T-helper 2 cell treated with Interferon-gamma antibody and Interleukin-4, amounts not matched to agents 100 ng/mL and 5 ng/mL, for 36 hours (primary cell): ENCODE results near the gene STX2. TPM values are rescaled to one million over a fixed set of nuclear protein-coding genes. Genes with fewer than 3 reads are reported as not detected.
"Not testable (repeated sequence)": the region's sequence is repeated elsewhere in the genome, so short reads cannot be mapped to it uniquely, and the experiment has no call there.

Experiments used
- intact Hi-C: fragments of 100-400 bp; cut with micrococcal nuclease; formaldehyde crosslinking; loops from one replicate; pipeline ENCODE4 v1.15.1; 2023
- total RNA-seq: library from RNA; stranded (reverse); gene quantifications from 2 replicates; pipeline ENCODE4 v1.2.3, GENCODE V29; 2022

Gene STX2
- total RNA-seq: 22.0 and 24.1 TPM in 2 replicates

DNA sequence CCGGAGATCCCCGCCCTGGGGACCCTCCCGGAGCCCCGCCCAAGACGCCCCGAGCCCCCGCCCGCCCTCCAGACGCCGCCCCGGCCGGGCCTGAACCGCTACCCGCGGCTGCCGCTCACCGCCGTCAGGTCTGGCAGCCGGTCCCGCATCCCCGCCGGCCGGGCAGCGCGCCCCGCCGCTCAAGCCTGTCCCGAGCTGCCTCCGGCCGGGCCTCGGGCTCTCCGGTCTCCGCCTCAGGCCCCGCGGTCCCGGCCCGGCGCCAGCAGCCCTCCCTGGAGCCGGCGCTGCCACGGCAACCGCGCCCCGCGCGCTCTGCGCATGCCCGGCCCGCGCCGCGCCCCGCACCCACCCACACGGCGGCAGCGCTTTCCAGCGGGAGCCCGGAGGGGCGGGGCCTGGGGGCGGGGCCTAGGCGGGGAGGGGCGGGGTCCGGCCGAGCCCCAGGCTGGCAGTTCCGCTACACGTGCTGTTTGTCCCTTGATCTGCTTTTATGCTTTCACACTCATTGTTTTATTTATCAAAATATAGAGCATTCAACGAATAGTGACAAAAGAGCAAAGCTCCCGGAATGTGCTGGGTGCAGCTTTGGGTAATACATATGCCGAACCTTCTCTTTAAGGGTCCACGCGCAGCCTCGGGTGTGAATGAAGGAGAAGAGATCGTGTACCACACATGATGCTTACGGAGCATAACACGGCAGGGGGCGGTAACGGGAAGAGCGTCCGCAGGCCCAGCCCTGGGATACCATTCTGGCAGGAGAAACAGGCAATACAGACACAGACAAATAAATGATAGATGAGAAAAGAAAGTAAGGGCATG, at the start of gene STX2:
STX2 (minus strand) TSS at position 300 of the 819 bp plus-strand sequence; CDS start at position 149, 151 bp downstream.
- intact Hi-C loops: loop anchor here (1.0 to 2.0 kb wide), 3 partner anchors 20 to 42 kb away; partner anchors contain the start of gene RAN

DNA sequence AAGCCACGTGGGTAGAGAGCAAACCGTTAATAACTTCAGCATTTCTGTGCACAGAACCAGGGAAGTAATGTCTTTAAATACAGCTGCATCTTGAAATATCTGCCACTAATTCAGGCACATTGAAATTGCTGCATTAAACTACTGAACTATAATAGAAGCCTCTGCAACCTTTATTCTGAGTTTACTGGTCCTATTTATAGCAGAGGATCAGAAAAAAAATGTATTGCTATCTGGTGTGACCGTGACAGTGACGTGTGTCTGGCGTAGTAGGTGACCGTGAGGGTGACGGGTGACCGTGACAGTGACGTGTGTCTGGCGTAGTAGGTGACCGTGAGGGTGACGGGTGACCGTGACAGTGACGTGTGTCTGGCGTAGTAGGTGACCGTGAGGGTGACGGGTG, 48.1 kb upstream of the STX2 start:
- intact Hi-C loops: not testable (repeated sequence)

DNA sequence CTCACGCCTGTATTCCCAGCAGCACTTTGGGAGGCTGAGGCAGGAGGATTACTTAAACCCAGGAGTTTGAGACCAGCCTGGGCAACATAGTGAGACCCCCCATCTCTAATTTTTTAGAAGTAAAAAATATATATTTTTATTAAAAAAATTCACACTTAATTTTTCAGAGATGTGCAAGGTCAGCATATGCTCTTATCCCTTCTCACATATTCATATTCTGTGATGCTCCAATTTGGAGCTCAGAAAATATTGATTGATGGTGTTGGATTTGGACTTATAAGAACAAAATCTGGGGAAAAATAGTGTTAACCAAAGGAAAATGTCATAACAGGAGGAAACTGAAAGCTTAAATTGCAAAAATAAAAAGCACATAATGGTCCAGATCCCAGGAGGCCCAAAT, 42.5 kb upstream of the STX2 start:
- intact Hi-C loops: no loop called here

- intact Hi-C loops: no loop called here
These were observed 42.0 kb upstream of the STX2 start for GRCh38 chr12:130881046-130881445.

- intact Hi-C loops: no loop called here
These were observed 41.4 kb upstream of the STX2 start for GRCh38 chr12:130880411-130880885.

GRCh38 chr12:130879781-130880389, 40.8 kb upstream of the STX2 start:
- intact Hi-C loops: loop anchor here (10.0 kb wide), 1 partner anchor 1065 kb away; the partner anchor contains the start of gene EP400

DNA sequence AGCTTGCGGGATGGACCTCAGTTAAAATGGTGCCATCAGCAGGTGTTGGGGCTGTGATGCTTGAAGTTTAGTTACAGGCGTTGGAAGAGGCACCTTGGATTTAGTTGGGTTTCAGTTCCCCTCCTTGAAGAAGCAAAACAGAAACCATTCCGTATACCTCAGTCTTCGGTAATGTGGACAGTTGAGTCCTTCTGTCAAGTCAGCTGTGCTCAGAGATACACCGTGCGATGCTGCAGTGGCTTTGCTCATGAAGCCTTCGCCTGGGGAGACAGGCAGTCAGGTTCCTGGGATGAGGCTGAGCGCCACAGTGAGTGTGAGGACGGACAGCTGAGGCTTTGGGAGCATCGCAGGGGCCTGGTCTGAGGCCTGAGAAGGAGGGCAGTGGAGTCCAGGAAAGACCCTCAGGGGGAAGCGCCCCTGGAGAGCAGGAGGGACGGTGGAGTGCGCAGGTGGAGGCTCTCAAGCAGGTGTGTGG, 40.2 kb upstream of the STX2 start:
- intact Hi-C loops: loop anchor here (10.0 kb wide), 1 partner anchor 1066 kb away; the partner anchor contains the start of gene EP400

DNA sequence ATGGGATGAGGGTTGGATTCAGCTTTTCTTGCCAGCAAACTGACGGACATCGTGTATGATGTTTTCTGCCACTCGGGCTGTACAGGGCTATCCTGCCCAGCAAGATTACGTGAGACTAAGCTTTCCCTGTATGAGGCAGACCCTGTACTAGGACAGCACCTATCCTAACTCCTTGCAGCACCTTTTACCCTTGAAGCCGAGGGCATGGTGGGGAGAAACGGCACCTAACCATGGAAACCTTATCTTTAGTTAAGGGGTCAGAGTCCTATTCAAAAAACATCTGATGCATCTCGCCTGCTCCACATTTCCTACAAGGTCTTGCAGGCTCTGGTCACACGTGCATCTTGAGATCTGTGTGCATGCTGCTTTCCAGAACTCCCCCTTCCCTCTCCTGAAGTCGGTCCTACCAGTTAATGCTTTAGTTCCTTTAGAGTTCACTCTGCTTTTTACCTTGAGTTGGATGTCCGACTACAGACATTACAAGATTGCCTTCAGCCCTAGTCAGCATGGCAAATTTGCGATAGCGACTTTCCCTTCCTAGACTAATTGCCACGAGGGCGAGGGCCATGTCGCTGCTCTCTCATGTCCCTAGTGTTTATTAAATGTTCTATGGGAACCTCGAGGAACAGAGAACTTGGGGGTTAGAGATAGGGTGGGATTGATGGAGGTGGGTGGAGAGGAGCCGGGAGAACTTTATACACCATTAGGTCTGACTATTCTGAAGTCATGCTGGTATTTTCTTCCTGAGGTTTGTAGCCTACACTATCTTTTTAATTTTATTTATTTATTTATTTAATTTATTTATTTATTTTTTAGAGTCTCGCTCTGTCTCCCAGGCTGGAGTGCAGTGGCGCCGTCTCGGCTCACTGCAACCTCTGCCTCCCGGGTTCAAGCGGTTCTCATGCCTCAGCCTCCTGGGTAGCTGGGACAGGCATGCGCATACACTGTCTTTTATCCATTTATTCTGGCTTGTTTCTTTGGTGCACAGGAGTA, 39.4 kb upstream of the STX2 start:
- intact Hi-C loops: loop anchor here (10.0 kb wide), 1 partner anchor 1066 kb away; the partner anchor contains the start of gene EP400

GRCh38 chr12:130877333-130877732, 38.3 kb upstream of the STX2 start:
- intact Hi-C loops: loop anchor here (10.0 kb wide), 1 partner anchor 1067 kb away; the partner anchor contains the start of gene EP400

GRCh38 chr12:130876758-130877157, 37.7 kb upstream of the STX2 start:
- intact Hi-C loops: loop anchor here (10.0 kb wide), 1 partner anchor 1068 kb away; the partner anchor contains the start of gene EP400

DNA sequence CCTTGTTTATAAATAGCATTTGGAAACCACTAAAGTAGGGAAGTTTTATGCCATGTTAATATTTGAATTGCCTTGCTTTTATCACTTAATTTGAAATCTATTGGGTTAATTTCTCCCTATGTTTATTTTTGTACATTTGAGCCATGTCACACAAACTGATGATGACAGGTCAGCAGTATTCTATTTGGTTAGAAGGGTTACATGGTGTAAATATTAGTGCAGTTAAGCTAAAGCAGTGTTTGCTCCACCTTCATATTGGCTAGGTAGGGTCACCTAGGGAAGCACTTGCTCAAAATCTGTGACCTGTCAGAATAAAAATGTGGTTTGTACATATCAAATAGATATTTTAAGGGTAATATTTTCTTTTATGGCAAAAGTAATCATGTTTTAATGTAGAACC, 37.2 kb upstream of the STX2 start:
- intact Hi-C loops: loop anchor here (10.0 kb wide), 1 partner anchor 1069 kb away; the partner anchor contains the start of gene EP400

- intact Hi-C loops: loop anchor here (10.0 kb wide), 1 partner anchor 1069 kb away; the partner anchor contains the start of gene EP400
These were observed 36.7 kb upstream of the STX2 start for GRCh38 chr12:130875708-130876107.

- intact Hi-C loops: loop anchor here (10.0 kb wide), 1 partner anchor 1070 kb away; the partner anchor contains the start of gene EP400
These were observed 36.1 kb upstream of the STX2 start for GRCh38 chr12:130875193-130875592.

DNA sequence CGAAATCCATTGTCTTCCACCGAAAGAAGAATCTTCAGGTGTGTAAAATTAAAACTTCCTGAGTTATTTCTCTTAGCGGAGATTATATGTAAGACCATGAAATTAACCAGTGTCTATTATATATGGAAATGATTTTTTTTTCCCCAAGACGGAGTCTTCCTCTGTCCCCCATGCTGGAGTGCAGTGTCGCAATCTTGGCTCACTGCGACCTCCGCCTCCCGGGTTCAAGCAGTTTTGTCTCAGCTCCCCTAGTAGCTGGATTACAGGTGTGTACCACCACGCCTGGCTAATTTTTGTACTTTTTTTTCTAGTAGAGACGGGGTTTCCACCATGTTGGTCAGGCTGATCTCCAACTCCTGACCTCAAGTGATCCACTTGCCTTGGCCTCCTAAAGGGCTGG, 35.6 kb upstream of the STX2 start:
- intact Hi-C loops: loop anchor here (5.0 to 10.0 kb wide), 2 partner anchors 57 to 1070 kb away; partner anchors contain the start of gene EP400

DNA sequence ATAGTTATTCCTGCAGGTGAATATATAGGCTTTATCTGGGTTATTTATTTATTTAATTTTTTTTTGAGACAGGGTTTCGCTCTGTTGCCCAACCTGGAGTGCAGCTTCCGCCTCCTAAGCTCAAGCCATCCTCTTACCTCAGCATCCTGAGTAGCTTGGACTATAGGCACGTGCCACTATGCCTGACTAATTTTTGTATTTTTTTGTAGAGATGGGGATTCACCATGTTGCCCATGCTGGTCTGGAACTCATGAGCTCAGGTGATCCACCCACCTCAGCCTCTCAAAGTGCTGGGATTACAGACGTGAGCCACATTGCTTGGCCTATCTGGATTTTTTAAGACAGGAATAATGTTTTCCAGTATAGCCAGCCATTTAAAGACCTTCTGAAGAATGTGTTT, 34.8 kb upstream of the STX2 start:
- intact Hi-C loops: loop anchor here (5.0 to 10.0 kb wide), 2 partner anchors 57 to 1071 kb away; partner anchors contain the start of gene EP400

GRCh38 chr12:130873106-130873795, 34.2 kb upstream of the STX2 start:
- intact Hi-C loops: loop anchor here (5.0 to 10.0 kb wide), 2 partner anchors 56 to 1072 kb away; partner anchors contain the start of gene EP400

DNA sequence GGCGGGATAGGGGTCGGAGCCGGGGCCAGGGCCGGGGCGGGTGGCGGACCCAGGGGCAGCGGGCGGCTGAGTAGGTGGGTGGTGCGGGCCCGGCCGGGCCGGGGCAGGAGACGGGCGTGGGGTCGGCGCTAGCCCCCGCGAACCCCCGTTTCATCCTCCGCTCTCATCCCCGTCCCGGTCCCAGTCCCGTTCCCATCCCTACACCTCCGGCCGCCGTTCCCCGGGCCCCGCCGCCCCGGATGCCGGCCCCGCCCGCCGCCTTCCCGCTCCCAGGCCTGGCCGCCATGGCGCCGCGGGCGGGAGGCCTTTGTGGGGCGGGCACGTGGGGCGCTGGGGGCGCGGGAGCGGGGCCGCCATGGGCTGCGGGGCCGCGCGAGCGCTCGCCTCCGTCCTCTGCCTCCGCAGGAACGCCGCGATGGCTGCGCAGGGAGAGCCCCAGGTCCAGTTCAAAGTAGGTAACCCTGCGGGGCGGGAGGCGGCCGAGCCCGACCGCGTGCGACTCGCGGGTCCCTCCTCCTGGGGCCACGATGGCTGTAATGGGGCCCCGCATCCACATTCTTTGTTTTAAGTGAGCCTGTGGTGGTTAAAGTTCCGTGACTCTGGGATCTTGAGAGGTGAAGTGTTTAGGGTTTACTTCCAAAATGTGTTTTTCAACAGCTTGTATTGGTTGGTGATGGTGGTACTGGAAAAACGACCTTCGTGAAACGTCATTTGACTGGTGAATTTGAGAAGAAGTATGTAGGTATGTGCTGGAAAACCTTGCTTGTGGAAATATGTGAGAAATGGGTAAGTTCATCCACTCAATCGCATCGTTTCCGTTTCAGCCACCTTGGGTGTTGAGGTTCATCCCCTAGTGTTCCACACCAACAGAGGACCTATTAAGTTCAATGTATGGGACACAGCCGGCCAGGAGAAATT, 33.4 kb upstream of the STX2 start:
- intact Hi-C loops: loop anchor here (1.0 to 10.0 kb wide), 3 partner anchors 33 to 1072 kb away; partner anchors contain the start of genes EP400 and STX2
